Measurements from ENCODE around the gene NAE1.

Gene NAE1

GRCh38 chr16:66758086-66758485 is 72.7 kb downstream of the NAE1 start:
- no peaks in the 10 kb centered on the region for H3K36me3 ChIP-seq (ENCODE audit: insufficient read depth, low read length)
- H3K4me1 ChIP-seq (ENCODE audit: insufficient read depth, low read length) = no peaks in the 10 kb centered on the region
- no peaks in the 10 kb centered on the region for H3K27me3 ChIP-seq (ENCODE audit: insufficient read depth, low read length)
- H2AFZ ChIP-seq (ENCODE audit: low read depth, low read length) = no peak overlapping the region
- H3K4me3 ChIP-seq (ENCODE audit: low read length) = no peak overlapping the region
- no peaks in the 10 kb centered on the region for H3K9me3 ChIP-seq (ENCODE audit: low read length)

GRCh38 chr16:66754819-66755218 is 76.0 kb downstream of the NAE1 start:
- no peaks in the 10 kb centered on the region for H3K27me3 ChIP-seq (ENCODE audit: insufficient read depth, low read length)

GRCh38 chr16:66754211-66754610 is 76.6 kb downstream of the NAE1 start:
- Histone ChIP-seq H3K36me3 (ENCODE audit: insufficient read depth, low read length) (peaks cover 10% of the 10 kb centered on the region), H3K4me3 (ENCODE audit: low read length) (no peak overlapping the region), H3K27me3 (ENCODE audit: insufficient read depth, low read length) (no peaks in the 10 kb centered on the region), H3K9me3 (ENCODE audit: low read length) (no peaks in the 10 kb centered on the region), H2AFZ (ENCODE audit: low read depth, low read length) (no peak overlapping the region), H3K4me1 (ENCODE audit: insufficient read depth, low read length) (peaks cover 17% of the 10 kb centered on the region)

More at GRCh38 chr16:66754819-66755218, 76.0 kb downstream of the NAE1 start:
- no peak overlapping the region for H2AFZ ChIP-seq (ENCODE audit: low read depth, low read length)
- H3K36me3 ChIP-seq (ENCODE audit: insufficient read depth, low read length) = peaks cover 6% of the 10 kb centered on the region
- H3K4me3 ChIP-seq (ENCODE audit: low read length) = no peak overlapping the region
- peaks cover 11% of the 10 kb centered on the region for H3K4me1 ChIP-seq (ENCODE audit: insufficient read depth, low read length)
- no peaks in the 10 kb centered on the region for H3K9me3 ChIP-seq (ENCODE audit: low read length)

GRCh38 chr16:66752958-66753357 is 77.8 kb downstream of the NAE1 start:
- H3K36me3 ChIP-seq (ENCODE audit: insufficient read depth, low read length) = peaks cover 22% of the 10 kb centered on the region
- peaks cover 20% of the 10 kb centered on the region for H3K4me1 ChIP-seq (ENCODE audit: insufficient read depth, low read length)
- H3K27me3 ChIP-seq (ENCODE audit: insufficient read depth, low read length) = no peaks in the 10 kb centered on the region
- no peak overlapping the region for H2AFZ ChIP-seq (ENCODE audit: low read depth, low read length)
- H3K9me3 ChIP-seq (ENCODE audit: low read length) = no peaks in the 10 kb centered on the region
- H3K4me3 ChIP-seq (ENCODE audit: low read length) = no peak overlapping the region

Measured in neuron (in vitro differentiated cells).